ENCODE results near the gene DSTN.

DSTN gene

DNA sequence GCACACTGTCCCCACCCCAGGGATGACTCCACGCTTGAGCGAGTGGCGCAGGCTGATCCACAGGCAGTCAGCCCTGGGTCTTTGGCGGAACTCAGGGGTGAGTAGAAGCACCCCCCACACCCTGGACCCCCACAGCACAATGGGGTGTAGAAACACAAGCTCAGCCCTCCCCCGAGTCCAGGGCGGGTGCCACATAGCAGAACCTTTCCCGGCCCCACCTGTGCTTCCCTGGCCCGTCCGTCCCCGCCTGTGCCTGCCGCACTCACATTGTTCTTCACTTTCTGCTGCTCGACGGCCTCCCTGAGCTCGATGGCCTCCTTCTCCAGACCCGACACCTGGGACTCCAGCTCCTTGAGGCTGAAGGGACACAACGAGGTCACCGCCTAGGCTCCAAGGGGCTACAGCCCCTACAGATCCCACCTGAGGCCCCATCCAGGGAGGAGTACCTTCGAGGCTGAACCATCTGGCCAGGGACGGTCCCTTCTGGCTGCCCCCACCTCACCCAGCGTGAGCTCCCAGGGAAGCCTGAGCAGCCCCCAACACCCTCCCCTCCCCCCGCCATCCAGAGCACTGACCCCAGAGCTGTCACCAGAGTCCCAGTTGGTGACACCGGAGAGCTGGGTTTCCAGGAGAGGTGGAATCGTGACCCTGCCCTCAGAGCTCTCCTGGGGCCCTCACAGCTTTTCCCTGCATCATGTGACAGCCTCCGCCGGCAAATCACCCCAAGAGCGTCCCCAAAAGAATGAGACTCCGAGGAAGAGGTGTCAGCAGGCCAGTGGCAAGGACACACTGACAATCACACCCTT lies 55.6 kb downstream of the DSTN start:
- DNase-seq, result no peak

DNA sequence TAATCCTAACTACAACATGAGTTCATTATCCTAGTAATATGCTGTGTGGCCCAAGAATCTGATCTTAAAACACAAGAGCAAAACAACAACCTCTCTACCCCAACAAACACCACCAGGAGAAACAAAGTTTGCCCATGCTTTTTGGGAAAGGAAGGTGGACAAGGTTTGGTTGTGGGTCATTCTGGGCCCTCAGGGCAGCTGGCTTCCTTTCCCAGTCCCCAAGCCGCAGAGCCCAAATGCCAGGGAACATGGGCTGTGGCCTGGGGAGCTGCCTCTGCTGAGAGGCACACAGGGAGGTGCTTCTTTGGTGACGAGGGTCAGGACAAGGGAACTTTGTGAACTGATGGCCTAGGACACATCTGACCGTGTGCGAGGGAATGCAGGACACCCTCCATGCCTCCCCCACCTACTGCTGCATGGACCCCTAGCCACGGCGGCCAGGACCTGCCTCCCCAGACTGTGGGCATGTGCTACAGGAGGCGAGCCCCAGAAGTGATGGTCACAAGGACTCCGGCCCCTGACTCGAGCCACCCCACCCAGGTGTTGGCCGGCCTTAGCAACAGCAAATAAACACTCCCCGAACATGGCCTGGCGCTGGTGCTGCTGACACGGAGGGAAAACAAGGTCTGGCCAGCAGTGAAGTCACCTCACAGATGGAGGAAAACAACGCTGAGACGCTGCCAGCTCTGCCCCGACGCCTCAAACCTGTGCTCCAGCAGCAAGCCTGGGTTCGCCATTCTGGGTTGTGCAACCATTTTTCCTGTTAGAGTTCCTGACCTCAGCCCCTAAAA lies 56.5 kb downstream of the DSTN start:
- DNase-seq, result no peak

GRCh38 chr20:17627101-17627955 lies 57.5 kb downstream of the DSTN start:
- no peak for DNase-seq

DNA sequence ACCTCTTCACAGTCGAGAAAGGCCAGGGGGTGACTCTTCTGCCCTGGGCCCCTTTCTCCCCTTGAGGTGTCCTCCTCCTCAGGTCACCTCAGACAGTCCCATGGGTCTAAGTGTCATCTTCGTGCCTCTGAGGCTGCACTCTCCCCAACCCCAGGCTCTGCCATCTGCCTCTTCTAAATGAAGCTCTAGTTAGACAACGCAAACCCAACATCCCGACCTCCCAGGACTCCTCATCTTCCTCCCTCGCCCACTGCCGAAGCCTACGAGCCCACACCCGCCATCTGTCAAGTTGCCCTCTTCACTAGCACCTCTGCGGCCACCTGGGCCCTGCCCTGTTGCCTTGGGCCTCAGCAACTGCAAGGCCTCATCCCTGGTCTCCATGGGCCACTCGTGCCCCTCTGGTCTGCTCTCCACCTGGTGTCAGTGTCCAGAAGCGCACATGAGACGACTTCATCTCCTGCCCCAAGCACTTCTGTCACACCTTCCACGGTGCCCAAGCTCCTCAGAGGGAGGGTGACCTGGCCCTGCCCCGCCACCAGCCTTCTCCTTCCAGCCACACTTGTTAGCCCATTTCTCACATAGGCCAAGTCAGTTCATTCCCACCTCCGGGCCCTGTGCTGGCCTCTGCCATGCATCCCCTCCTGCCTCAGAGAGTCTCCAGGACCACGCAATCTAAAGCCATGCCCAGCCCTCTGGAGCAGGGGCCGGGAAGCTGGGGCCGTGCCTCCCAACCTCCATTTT lies 58.4 kb downstream of the DSTN start:
- no peak for DNase-seq

DNA sequence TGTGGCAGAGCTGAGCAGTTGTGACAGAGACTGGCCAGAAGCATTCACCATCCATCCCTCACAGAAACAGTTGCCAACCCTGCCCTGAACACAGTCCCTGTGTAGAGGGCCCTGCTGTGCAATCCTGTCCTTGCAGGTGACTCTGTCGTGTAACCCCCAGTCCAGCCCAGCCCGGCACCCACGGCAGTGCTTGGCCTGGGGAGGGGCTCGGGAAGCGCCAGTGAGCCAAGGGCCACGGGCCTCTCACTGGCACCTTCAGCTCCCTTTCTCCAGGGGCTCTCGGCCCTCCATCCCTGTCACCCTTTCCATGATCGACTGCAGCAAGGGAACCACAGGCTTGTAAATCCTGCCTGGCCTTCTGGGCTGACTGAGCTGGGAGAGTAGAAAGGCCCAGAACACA lies 59.1 kb downstream of the DSTN start:
- DNase-seq, result no peak

DNA sequence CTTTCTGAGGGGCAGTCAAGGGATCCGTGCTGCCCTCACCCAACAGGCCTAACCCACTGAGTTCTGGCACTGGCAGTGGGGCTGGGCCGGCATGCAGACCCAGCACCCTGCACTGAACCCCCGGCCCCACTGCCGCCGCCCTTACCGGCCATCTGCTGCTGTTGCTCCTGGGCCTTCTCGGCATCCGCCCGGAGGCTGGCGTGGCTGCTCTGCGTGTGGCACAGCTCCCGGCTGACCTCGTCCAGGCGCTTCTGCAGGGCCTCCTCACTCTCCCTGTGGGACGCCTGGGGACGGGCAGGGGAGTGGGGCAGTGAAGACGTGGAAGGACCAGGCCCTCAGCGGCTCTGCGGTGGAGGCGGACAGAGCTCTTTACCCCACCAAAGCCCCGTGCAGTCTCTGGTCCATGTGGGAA lies 59.8 kb downstream of the DSTN start:
- DNase-seq, result no peak

DNA sequence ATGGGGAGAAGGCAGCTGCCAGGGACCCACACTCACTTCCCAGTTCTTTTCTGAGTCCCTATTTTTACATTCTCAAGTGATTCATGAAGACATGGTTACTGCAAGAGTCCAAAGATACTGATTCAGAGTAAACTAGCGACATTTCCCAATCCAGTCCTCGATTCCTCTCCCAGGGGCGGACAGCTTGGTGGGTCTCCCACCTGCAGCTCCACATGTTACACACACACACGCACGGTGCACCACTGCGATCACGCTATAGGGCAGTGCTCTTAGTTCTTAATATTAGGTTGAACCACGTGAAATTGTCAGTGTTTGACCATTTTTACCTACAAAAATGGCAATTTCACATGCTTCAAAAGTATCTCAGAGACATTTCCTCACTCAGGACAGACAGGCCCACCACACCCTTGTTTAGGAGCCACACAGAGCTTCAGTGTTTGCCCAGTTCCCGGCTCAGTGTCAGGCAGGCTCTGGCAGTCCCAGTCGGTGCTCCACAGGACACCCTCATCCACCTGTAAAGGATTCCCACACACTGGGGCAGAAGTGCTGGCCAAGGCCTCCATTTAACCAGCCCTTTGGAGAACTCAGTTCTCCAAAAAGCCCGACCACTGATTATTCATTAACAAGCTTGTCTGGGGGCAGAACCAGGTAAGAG lies 60.4 kb downstream of the DSTN start:
- no peak for DNase-seq

DNA sequence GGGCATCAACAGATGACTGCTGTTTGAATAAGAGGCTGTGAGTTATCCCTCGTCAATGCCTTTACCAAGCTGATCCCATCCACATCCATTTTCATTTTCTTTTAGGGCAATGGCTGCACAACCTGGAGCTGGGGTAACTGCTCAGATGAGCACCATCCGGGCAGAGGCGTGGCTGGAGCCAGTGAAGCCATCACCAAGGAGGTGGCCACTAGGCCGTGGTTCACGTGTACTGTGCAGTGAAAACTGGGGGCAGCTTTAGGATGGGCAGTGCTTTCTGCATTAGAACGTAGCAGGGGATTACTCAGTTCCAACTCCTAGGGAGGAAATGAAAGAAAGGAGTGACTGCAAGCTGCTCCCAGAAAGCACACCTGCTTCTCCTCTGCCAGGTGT lies 60.9 kb downstream of the DSTN start:
- DNase-seq, result no peak

GRCh38 chr20:17631576-17632319 lies 61.9 kb downstream of the DSTN start:
- DNase-seq, result no peak

- DNase-seq, result no peak
Observed at GRCh38 chr20:17633221-17633849, 63.5 kb downstream of the DSTN start.

DNA sequence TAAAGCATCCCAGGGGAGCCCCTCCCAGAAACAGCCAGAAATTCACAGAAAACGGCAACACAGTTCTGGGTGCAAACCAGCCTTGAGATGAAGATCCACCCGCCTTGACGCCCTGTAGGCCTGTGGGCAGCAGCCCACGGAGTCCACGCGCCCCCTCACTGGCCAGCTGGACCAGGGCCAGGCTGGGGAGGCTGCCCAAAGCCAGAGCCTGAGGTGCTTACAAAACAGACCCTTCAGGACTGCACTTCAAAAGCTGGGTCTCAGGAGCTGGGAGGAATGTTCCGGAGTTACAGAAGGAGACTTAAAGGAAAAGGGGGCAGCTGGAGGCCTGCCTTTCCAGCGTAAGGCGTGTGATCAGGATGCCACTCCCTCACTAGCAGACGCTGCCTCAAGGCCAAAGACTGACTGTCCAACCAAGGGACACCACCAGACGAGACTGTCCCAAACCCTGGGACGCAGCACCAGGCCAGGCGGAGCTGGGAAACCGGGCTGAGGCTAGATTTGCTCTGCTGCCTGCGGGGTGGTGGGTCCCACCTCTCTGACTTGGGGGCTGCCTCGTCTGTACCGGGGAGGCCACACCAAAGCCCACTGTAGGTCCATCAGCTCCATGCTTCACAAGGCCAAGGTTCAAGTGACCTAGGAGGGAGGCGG lies 64.1 kb downstream of the DSTN start:
- no peak for DNase-seq

DNA sequence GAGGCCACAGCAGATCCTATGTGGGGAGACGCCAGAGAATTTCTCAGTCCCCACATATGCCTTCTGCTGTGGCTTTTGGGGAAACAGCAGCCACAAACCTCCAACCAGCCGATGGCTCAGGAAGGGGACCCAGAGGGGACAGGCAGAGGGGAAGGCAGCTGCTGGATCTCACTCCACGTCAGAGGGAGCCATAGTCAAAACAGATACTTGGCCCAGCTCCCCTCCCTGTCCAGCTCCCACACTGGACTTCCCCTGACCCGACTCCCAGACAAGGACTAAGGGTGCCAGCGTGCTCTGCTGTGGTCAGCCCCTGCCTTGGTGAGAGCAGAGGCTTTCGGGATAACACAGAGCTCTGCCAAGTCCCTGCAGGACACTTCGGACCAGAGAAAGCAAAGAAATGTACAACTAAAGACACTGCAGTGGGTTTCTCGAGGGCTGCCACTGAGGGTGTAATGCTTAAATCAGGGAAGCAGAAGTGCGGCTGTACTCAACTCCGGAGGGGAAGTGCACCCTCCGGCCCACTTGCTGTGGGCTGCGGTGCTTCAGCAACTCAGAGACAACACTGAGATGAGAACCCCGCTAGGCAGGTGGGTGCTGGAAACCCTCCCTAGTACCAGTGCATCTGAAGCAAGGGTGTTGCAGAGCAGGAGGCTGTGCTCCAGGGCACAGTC lies 64.9 kb downstream of the DSTN start:
- DNase-seq, result no peak

- no peak for DNase-seq
Observed at GRCh38 chr20:17635332-17636244, 65.7 kb downstream of the DSTN start.

- DNase-seq, result no peak
Observed at GRCh38 chr20:17636523-17637412, 66.9 kb downstream of the DSTN start.

DNA sequence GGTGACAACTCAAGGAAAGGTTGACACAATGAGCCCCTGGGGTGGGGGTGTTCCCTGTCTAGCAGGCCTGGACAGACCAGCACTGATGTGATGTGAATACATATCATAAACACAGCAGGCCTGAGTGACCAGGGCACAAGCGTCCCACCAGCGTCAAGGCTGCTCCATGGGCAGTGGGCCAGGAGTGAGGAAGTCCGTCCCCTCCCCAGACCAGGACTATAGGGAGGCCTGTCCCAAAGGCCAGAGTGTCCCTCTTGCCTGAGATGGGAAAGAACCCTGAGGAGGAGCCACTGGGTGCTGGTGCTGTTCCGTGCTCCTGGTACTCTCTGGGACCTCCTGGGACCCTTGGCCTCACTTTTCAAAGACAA lies 67.5 kb downstream of the DSTN start:
- DNase-seq, result no peak

- no peak for DNase-seq
Observed at GRCh38 chr20:17637985-17638640, 68.2 kb downstream of the DSTN start.

- no peak for DNase-seq
Observed at GRCh38 chr20:17638835-17639407, 69.0 kb downstream of the DSTN start.

All from activated CD4-positive, alpha-beta T cell treated with anti-CD3 and anti-CD28 coated beads, Interleukin-2, amount 50 U/mL, for 48 hours (primary cell).